Ovary (tissue), 9 donors: Measurements from ENCODE around the gene SH3GLB2. TPM values are rescaled to one million over a fixed set of nuclear protein-coding genes. Genes with fewer than 3 reads are reported as not detected.

Experiments used
- DNase-seq, 5 donors: peaks; one replicate each; pipeline ENCODE4 v3.0.0-alpha.2; 2019 to 2020
- H3K27ac ChIP-seq, 2 donors: fragments of 200-600 bp; one replicate each; pipeline versions ENCODE4 v1.5.1 to v1.8.0; 2019 to 2022
- H3K27me3 ChIP-seq: fragments of 200-600 bp; one replicate; pipeline ENCODE4 v1.8.0; 2022
- H3K36me3 ChIP-seq: fragments of 200-600 bp; sonication (generic); one replicate; pipeline ENCODE4 v1.5.1; 2019
- H3K4me1 ChIP-seq: one replicate; pipeline ENCODE4 v1.8.1; 2013; ENCODE audit warnings: mild to moderate bottlenecking, moderate library complexity; ENCODE audit not compliant: insufficient read depth
- H3K4me3 ChIP-seq: fragments of 200-600 bp; sonication (generic); one replicate; pipeline ENCODE4 v1.5.1; 2017
- H3K9me3 ChIP-seq, 2 donors: fragments of 200-600 bp in 1 of 2; sonication (generic) in 1 of 2; one replicate each; pipeline versions ENCODE4 v1.5.1 to v1.8.1; 2013 to 2019; ENCODE audit warnings: mild to moderate bottlenecking in 1 of 2, moderate library complexity in 1 of 2
- CTCF ChIP-seq, 3 donors: fragments of 450-650 bp in 2 of 3; fragments of 200-600 bp in 1 of 3; IDR thresholded peaks; one replicate each; pipeline versions ENCODE4 v1.5.1 to v1.8.0; 2016 to 2022; ENCODE audit warnings: antibody characterized with exemption in 3 of 3, mild to moderate bottlenecking in 1 of 3
- EP300 ChIP-seq: sonication (generic); formaldehyde crosslinking; IDR thresholded peaks from one replicate; pipeline ENCODE4 v1.6.1; 2017; ENCODE audit warnings: antibody characterized with exemption
- POLR2A ChIP-seq: fragments of 450-650 bp; IDR thresholded peaks from one replicate; pipeline ENCODE4 v1.6.1; 2017; ENCODE audit warnings: antibody characterized with exemption, mild to moderate bottlenecking, moderate library complexity
- WGBS, 3 donors: extraction: QIAGEN DNeasy Blood & Tissue Kit in 1 of 3; methylation state at CpG; one replicate each; pipeline versions ENCODE4 v1.1.5 to v1.1.7; 2013 to 2017; 5-methylcytosine and 5-hydroxymethylcytosine counted together
- intact Hi-C, 4 donors: fragments of 100-400 bp; cut with DNase I; formaldehyde crosslinking; loops; one replicate each; pipeline versions ENCODE4 v1.11.0 to v1.15.1; 2022 to 2023
- polyA plus RNA-seq, 2 donors: library from polyadenylated mRNA; stranded (reverse); fragments of 200-250 nt in 1 of 2; fragments of 350-450 nt in 1 of 2; fragmentation: Illumina TruSeq in 1 of 2; extraction: RNeasy Lipid Tissue Mini Kit (QIAGEN cat#74804) in 1 of 2; gene quantifications; one replicate each; pipeline ENCODE4 v1.2.3, GENCODE V29; 2013 to 2014
- total RNA-seq, 7 donors: library from RNA; depleted of rRNA in 2 of 7; stranded (reverse); fragments of >200 nt in 2 of 7; fragmentation: NEBNext Ultra II Directional in 3 of 7; extraction: Animal tissue kit (Norgen Biotek cat#: 25700) in 3 of 7; gene quantifications; one replicate each; pipeline versions ENCODE4 v1.1.0 to v1.2.4, GENCODE V29; 2016 to 2023
- donor health status: DM: no; HTN: no; CAD: no; lungs with moderate emphysema.
- donor health status: DM: no; HTN: no; CAD: no.
- donor health status: Bipolar disorder and iron deficiency.
- donor health status: DM: yes; HTN: yes; CAD: no.
- donor health status: DM: no; HTN: no; CAD: no.
- donor health status: DM: yes; HTN: yes; CAD: no.

The SH3GLB2 gene
- total and polyA plus RNA-seq, 9 donors, result 11.8 to 112 (median 88.8) TPM

GRCh38 chr9:129002992-129003391, 25.1 kb downstream of the SH3GLB2 start:
- intact Hi-C loops, result no loop called here
- peak in 1 of 5 donors; percentile 24 for DNase-seq
- Histone ChIP-seq H3K36me3 (no peaks in the 10 kb centered on the region), H3K9me3 (no peaks in the 10 kb centered on the region), H3K27ac (no peak overlapping the region), H3K4me3 (no peak overlapping the region), H3K4me1 (peaks cover 10% of the 10 kb centered on the region), H3K27me3 (no peaks in the 10 kb centered on the region)
- TF ChIP-seq EP300 (no peak), POLR2A (no peak), CTCF (IDR thresholded peaks at IDR 0.05) (no peak)
- 94 to 96% (median 95%) methylated on average over 9 of the region's 9 CpGs for WGBS, 3 donors

- intact Hi-C loops, result no loop called here
- Histone ChIP-seq H3K27me3 (no peaks in the 10 kb centered on the region), H3K27ac (no peak overlapping the region), H3K36me3 (no peaks in the 10 kb centered on the region), H3K4me1 (peaks cover 3% of the 10 kb centered on the region), H3K9me3 (no peaks in the 10 kb centered on the region), H3K4me3 (no peak overlapping the region)
- peak in 1 of 5 donors; percentile 27 for DNase-seq
- TF ChIP-seq POLR2A, result no peak
- WGBS, 3 donors, result 90 to 92% (median 91%) methylated on average over 10 of the region's 10 CpGs
Measured at GRCh38 chr9:129001504-129002325, 26.4 kb downstream of the SH3GLB2 start.

GRCh38 chr9:128999581-129000206, 28.4 kb downstream of the SH3GLB2 start:
- Histone ChIP-seq H3K4me3 (no peak overlapping the region), H3K27ac (no peak overlapping the region), H3K36me3 (no peaks in the 10 kb centered on the region), H3K9me3 (no peaks in the 10 kb centered on the region), H3K4me1 (no peaks in the 10 kb centered on the region), H3K27me3 (no peaks in the 10 kb centered on the region)
- 85 to 91% (median 89%) methylated on average over 13 of the region's 13 CpGs for WGBS, 3 donors
- TF ChIP-seq EP300, result no peak
- no peak for TF ChIP-seq CTCF (IDR thresholded peaks at IDR 0.05)
- no peak for TF ChIP-seq POLR2A
- peak in 1 of 5 donors; percentile 24 for DNase-seq
- intact Hi-C loops, result no loop called here

GRCh38 chr9:128998462-128998861, 29.7 kb downstream of the SH3GLB2 start:
- 85 to 92% (median 88%) methylated on average over 6 of the region's 6 CpGs for WGBS, 3 donors

More at GRCh38 chr9:128998462-128998861, 29.7 kb downstream of the SH3GLB2 start:
- H3K27ac ChIP-seq, result no peak overlapping the region
- intact Hi-C loops, result no loop called here
- H3K36me3 ChIP-seq, result no peaks in the 10 kb centered on the region
- no peaks in the 10 kb centered on the region for H3K9me3 ChIP-seq
- DNase-seq, result peak in 1 of 5 donors; percentile 22
- TF ChIP-seq EP300 (no peak), POLR2A (no peak), CTCF (IDR thresholded peaks at IDR 0.05) (no peak)
- H3K27me3 ChIP-seq, result no peaks in the 10 kb centered on the region
- no peaks in the 10 kb centered on the region for H3K4me1 ChIP-seq
- H3K4me3 ChIP-seq, result no peak overlapping the region
